Measurements from ENCODE around the gene HCN2. TPM values are rescaled to one million over a fixed set of nuclear protein-coding genes. Genes with fewer than 3 reads are reported as not detected.
A peak's percentile ranks its signal among the peaks of the same experiment; 100 is the strongest.

The HCN2 gene
- total and polyA plus RNA-seq, 9 of the 15 experiments (the other 6 are each of a cell fraction or from before 2014, with no cell fraction given) = 0.29 to 4.2 (median 0.82) TPM; not detected in 2

GRCh38 chr19:583968-584239, 5.8 kb upstream of the HCN2 start (continued):
- TF ChIP-seq CXXC5 (CRISPR knock-in tag; IDR thresholded peaks at IDR 0.05) (0 out of 2 replicates have a peak, but pooled peaks have one; percentile 18), VEZF1 (CRISPR knock-in tag; IDR thresholded peaks at IDR 0.05) (no peak), ZNF347 (CRISPR knock-in tag; IDR thresholded peaks at IDR 0.05; ENCODE audit: low read depth) (no peak), MTF1 (CRISPR knock-in tag; IDR thresholded peaks at IDR 0.05; ENCODE audit: borderline replicate concordance) (no peak), EZH2 (IDR thresholded peaks at IDR 0.05; ENCODE audit: borderline replicate concordance, low read depth, low read length) (no peak), RBM22 (IDR thresholded peaks at IDR 0.05; ENCODE audit: low read depth, low read length, poor library complexity, severe bottlenecking) (peak; percentile 25), ASH1L (IDR thresholded peaks at IDR 0.05; ENCODE audit: borderline replicate concordance, low read depth, partially characterized antibody) (no peak), RBM15 (IDR thresholded peaks at IDR 0.05; ENCODE audit: insufficient read depth, low read length) (no peak), SIN3A (IDR thresholded peaks at IDR 0.05; ENCODE audit: borderline replicate concordance in 2 of 2, control insufficient read depth in 1 of 2, low read depth in 2 of 2, low read length in 2 of 2) (no peak; a peak in 1 of 4 replicates), HBP1 (CRISPR knock-in tag; IDR thresholded peaks at IDR 0.05) (0 out of 2 replicates have a peak, but pooled peaks have one; percentile 12), FIP1L1 (IDR thresholded peaks at IDR 0.05; ENCODE audit: low read depth, low read length, poor library complexity, severe bottlenecking) (no peak), MYNN (IDR thresholded peaks at IDR 0.05) (no peak; the same call in 1 of the 2 replicates), MYNN (CRISPR knock-in tag; IDR thresholded peaks at IDR 0.05) (no peak), SUPT5H (IDR thresholded peaks at IDR 0.05) (peak; percentile 83), ZSCAN32 (CRISPR knock-in tag; IDR thresholded peaks at IDR 0.05) (0 out of 2 replicates have a peak, but pooled peaks have one; percentile 33), POLR2A (conservative IDR thresholded peaks at IDR 0.05) (peak; percentile 78; the same call in 1 of the 2 replicates), BRD9 (IDR thresholded peaks at IDR 0.05; ENCODE audit: low read depth, partially characterized antibody) (no peak), SMAD1 (IDR thresholded peaks at IDR 0.05; ENCODE audit: low read depth, low read length, partially characterized antibody) (no peak), PTTG1 (tag; IDR thresholded peaks at IDR 0.05; ENCODE audit: low read depth) (no peak), GABPB1 (CRISPR knock-in tag; IDR thresholded peaks at IDR 0.05) (0 out of 2 replicates have a peak, but pooled peaks have one; percentile 4), NFXL1 (CRISPR knock-in tag; IDR thresholded peaks at IDR 0.05) (no peak), RAD51 (IDR thresholded peaks at IDR 0.05; ENCODE audit: borderline replicate concordance, low read depth) (no peak), ZNF518B (CRISPR knock-in tag; IDR thresholded peaks at IDR 0.05) (no peak), TEAD1 (CRISPR knock-in tag; IDR thresholded peaks at IDR 0.05) (0 out of 4 replicates have a peak, but pooled peaks of 1 of the 2 experiments have one; percentile 6), KLF10 (CRISPR knock-in tag; IDR thresholded peaks at IDR 0.05) (0 out of 2 replicates have a peak, but pooled peaks have one; percentile 53)
